ENCODE data around the gene DIP2B. TPM values are rescaled to one million over a fixed set of nuclear protein-coding genes. Genes with fewer than 3 reads are reported as not detected.
"Not testable (repeated sequence)": the region's sequence is repeated elsewhere in the genome, so short reads cannot be mapped to it uniquely, and the experiment has no call there.

The DIP2B gene
- total RNA-seq, 1 donor from 2014 or later: 28.9 TPM

DNA sequence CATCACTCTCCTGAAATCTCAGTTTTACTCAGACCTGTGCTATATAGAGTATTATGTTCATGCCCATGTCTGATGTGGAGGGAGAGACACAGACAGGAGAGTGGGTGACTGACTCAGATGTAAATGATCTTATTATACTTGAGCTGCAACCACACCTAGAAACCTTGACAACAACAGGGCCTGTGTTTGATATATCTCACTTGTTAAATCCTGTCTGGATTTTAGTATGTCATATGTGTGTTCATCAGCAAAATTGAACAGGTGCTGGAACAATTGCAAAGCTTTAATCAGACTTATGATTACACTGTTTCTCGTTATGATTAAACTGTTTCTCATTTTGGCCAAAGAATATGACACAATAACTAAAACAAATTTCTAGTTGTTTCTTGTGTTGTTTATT is 37.7 kb downstream of the DIP2B start:
- DNase-seq (ENCODE audit: extremely low spot score, unreplicated experiment): no peak
- Mint-ChIP-seq H3K27me3 (ENCODE audit: unreplicated experiment) (no peaks in the 10 kb centered on the region), H3K27ac (ENCODE audit: unreplicated experiment) (no peak overlapping the region), H3K4me3 (ENCODE audit: unreplicated experiment) (no peak overlapping the region), H3K9me3 (ENCODE audit: unreplicated experiment) (no peaks in the 10 kb centered on the region), H3K4me1 (ENCODE audit: unreplicated experiment) (peaks cover 24% of the 10 kb centered on the region), H3K36me3 (ENCODE audit: unreplicated experiment) (peaks cover 3% of the 10 kb centered on the region)
- TF ChIP-seq, protein P1, sequence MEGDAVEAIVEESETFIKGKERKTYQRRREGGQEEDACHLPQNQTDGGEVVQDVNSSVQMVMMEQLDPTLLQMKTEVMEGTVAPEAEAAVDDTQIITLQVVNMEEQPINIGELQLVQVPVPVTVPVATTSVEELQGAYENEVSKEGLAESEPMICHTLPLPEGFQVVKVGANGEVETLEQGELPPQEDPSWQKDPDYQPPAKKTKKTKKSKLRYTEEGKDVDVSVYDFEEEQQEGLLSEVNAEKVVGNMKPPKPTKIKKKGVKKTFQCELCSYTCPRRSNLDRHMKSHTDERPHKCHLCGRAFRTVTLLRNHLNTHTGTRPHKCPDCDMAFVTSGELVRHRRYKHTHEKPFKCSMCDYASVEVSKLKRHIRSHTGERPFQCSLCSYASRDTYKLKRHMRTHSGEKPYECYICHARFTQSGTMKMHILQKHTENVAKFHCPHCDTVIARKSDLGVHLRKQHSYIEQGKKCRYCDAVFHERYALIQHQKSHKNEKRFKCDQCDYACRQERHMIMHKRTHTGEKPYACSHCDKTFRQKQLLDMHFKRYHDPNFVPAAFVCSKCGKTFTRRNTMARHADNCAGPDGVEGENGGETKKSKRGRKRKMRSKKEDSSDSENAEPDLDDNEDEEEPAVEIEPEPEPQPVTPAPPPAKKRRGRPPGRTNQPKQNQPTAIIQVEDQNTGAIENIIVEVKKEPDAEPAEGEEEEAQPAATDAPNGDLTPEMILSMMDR (IDR thresholded peaks at IDR 0.05): no peak

DNA sequence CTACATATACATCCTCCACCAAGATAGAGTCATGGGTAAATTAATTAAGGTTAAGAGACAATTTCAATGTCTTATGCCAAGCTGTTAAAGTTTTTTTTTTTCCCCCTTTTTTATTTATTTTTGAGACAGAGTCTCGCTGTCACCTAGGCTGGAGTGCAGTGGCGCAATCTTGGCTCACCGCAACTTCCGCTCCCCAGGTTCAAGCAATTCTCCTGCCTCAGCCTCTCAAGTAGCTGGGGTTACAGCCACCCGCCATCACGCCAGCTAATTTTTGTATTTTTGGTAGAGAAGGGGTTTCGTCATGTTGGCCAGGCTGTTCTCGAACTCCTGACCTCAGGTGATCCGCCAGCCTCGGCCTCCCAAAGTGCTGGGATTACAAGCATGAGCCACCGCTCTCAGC is 38.4 kb downstream of the DIP2B start:
- DNase-seq (ENCODE audit: extremely low spot score, unreplicated experiment); H3K4me3 Mint-ChIP-seq (ENCODE audit: unreplicated experiment); H3K36me3 Mint-ChIP-seq (ENCODE audit: unreplicated experiment); H3K27me3 Mint-ChIP-seq (ENCODE audit: unreplicated experiment); H3K9me3 Mint-ChIP-seq (ENCODE audit: unreplicated experiment); H3K27ac Mint-ChIP-seq (ENCODE audit: unreplicated experiment): not testable (repeated sequence)
- H3K4me1 Mint-ChIP-seq (ENCODE audit: unreplicated experiment): peaks cover 24% of the 10 kb centered on the region

DNA sequence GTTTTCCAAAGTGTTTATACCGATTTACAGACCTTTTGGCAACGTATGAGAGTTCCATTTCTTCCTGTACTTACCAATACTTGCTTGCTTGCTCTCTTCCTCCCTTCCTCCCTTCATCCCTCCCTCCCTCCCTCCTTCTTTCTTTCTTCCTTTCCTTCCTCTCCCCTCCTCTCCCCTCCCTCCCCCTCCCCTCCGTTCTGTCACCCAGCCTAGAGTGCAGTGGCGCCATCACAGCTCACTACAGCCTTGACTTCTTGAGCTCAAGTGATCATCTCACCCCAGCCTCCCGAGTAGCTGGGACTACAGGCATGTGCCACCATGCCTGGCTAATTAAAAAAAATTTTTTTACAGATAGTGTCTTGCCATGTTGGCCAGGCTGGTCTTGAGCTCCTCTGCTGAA is 40.4 kb downstream of the DIP2B start:
- TF ChIP-seq, protein P1 (IDR thresholded peaks at IDR 0.05): no peak
- Mint-ChIP-seq H3K27ac (ENCODE audit: unreplicated experiment) (no peak overlapping the region), H3K4me3 (ENCODE audit: unreplicated experiment) (no peak overlapping the region), H3K27me3 (ENCODE audit: unreplicated experiment) (no peaks in the 10 kb centered on the region), H3K9me3 (ENCODE audit: unreplicated experiment) (no peaks in the 10 kb centered on the region), H3K4me1 (ENCODE audit: unreplicated experiment) (peaks cover 21% of the 10 kb centered on the region), H3K36me3 (ENCODE audit: unreplicated experiment) (no peaks in the 10 kb centered on the region)
- no peak for DNase-seq (ENCODE audit: extremely low spot score, unreplicated experiment)

DNA sequence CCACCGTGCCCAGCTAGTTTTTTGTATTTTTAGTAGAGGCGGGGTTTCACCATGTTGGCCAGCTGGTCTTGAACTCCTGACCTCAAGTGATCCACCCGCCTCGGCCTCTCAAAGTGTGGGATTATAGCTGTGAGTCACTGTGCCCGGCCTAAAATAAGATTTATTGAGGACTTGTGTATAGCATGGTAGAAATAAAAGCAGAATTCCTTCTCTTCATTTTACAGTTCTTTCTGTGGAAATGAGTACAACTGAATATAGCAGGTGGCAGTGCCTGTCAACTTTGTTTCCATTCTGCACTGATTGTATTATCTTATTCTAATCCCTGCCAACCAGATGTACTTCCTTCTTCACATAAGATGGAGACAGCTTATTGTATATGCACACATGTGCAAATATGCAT is 41.0 kb downstream of the DIP2B start:
- H3K36me3 Mint-ChIP-seq (ENCODE audit: unreplicated experiment): no peaks in the 10 kb centered on the region
- DNase-seq (ENCODE audit: extremely low spot score, unreplicated experiment): no peak
- peaks cover 21% of the 10 kb centered on the region for H3K4me1 Mint-ChIP-seq (ENCODE audit: unreplicated experiment)
- H3K27ac Mint-ChIP-seq (ENCODE audit: unreplicated experiment): no peak overlapping the region
- TF ChIP-seq, protein P1 (IDR thresholded peaks at IDR 0.05): no peak
- H3K4me3 Mint-ChIP-seq (ENCODE audit: unreplicated experiment): no peak overlapping the region
- H3K9me3 Mint-ChIP-seq (ENCODE audit: unreplicated experiment): no peaks in the 10 kb centered on the region
- H3K27me3 Mint-ChIP-seq (ENCODE audit: unreplicated experiment): no peaks in the 10 kb centered on the region

DNA sequence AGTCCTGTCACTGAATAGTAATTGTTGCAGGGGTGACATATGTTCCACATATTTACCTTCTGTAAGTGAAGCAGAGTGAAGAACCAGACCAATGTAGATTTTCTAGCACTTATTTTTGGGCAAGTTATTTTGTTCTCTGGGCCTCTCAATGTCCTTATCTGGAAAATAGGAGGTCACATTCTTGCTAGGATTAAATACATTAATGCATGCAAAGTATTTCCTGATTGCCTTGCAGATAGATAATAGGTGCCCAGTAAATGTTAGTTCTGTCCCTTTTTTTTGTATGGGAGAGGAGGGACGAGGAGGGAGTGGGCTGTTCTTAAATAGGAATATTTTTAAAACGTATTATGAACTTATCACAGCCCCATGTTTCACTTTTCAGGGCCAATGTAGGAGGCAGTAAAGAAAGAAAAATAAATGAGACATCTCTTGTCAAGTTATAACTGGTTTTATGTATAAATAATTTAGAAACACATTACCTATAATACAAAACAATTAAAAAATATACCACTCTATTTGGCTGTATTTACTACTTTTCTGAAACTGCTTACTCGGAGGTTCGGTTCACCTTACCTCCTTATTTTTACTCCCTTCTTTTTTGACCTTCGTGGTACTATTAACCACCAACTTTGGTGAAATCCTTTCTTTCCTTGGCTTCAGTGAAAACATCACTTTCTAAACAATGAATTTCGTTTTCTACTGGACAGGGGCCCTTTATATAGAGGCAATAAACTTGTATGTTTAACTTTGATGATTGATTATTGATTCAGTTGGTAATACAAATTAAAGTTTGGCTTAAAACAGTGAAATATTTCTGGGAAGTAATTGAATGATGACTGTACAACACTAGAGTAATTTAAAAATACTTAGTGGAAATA is 41.9 kb downstream of the DIP2B start:
- Mint-ChIP-seq H3K36me3 (ENCODE audit: unreplicated experiment) (no peaks in the 10 kb centered on the region), H3K4me3 (ENCODE audit: unreplicated experiment) (no peak overlapping the region), H3K27me3 (ENCODE audit: unreplicated experiment) (no peaks in the 10 kb centered on the region), H3K9me3 (ENCODE audit: unreplicated experiment) (no peaks in the 10 kb centered on the region), H3K27ac (ENCODE audit: unreplicated experiment) (no peak overlapping the region), H3K4me1 (ENCODE audit: unreplicated experiment) (peaks cover 20% of the 10 kb centered on the region)
- TF ChIP-seq, protein P1 (IDR thresholded peaks at IDR 0.05): no peak
- no peak for DNase-seq (ENCODE audit: extremely low spot score, unreplicated experiment)

Data from osteocyte (in vitro differentiated cells).